HG03520 (cell line): ENCODE results near the gene LCE3E.

Experiments used
- ATAC-seq: cut with Tn5 transposase; IDR thresholded peaks from one replicate; pipeline ENCODE4 v1.9.1; 2021; ENCODE audit warnings: mild to moderate bottlenecking, moderate library complexity; ENCODE audit not compliant: unreplicated experiment

Gene LCE3E

GRCh38 chr1:152517237-152517811 lies 49.3 kb downstream of the LCE3E start:
- ATAC-seq, result no peak

- no peak for ATAC-seq
These were observed 50.5 kb downstream of the LCE3E start for GRCh38 chr1:152516082-152516481.
